Activated CD8-positive, alpha-beta memory T cell treated with anti-CD3 and anti-CD28 coated beads for 24 hours (primary cell): ENCODE results near the gene LRRC2.
"Not testable (repeated sequence)": the region's sequence is repeated elsewhere in the genome, so short reads cannot be mapped to it uniquely, and the experiment has no call there.

Source experiments
- DNase-seq: peaks from one replicate; pipeline ENCODE4 v3.0.0-alpha.2; 2020

The LRRC2 gene

DNA sequence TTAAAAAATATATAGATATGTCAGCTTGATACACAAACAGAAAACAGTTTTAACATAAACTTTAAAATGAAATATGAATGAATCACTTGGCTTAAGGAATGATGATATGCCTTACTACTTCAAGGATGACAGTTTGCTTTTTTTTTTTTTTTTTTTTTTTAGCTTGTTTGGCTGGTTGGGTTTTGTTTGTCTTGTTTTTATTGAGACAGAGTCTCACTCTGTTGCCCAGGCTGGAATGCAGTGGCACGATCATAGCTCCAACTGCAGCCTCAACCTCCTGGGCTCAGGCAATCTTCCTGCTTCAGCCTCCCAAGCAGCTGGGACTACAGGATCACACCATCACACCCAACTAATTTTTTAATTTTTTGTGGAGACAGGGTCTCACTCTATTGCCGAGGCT is 14.5 kb downstream of the LRRC2 start:
- no peak for DNase-seq

DNA sequence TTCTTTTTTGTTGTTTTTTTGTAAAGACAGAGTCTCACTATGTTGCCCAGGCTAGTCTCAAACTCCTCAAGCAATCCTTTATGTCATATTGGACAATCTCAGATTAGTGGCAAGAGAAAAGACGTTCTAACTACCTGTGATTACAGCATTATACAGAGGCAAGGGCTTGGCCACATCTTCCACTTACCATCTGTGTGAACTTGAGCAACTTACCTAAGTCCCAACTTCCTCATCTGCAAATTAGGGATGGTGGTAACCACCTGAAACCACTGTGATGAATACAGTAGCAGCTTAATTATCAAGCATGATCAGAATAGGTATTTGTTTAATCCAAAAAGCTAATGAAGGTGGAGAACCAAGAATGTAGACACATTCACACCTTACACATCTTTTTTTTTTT is 16.1 kb downstream of the LRRC2 start:
- no peak for DNase-seq

DNA sequence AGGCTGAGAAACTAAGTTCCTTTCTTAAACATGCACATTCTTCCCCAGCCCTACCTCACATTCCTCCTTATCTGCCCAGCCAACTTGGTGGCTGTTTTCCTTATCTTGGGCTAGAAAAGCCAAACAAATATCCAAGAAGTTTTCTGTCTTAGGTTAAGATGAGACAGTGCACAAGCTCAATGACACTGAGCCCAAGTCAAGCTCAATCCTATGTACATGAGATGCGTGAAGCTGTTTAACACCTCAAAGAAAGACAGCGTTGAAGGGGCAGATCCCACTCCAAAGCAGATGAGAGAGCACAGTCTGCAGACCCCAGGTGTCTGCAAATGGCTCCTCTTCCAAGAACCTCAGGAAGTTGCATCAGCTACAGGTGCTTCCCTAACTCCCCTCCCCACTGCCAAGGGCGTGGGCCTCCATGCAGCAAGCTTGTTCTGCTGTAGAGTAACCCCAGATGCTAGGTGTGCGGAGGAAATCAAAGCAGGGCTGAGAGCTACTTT is 16.6 kb downstream of the LRRC2 start:
- DNase-seq: no peak

DNA sequence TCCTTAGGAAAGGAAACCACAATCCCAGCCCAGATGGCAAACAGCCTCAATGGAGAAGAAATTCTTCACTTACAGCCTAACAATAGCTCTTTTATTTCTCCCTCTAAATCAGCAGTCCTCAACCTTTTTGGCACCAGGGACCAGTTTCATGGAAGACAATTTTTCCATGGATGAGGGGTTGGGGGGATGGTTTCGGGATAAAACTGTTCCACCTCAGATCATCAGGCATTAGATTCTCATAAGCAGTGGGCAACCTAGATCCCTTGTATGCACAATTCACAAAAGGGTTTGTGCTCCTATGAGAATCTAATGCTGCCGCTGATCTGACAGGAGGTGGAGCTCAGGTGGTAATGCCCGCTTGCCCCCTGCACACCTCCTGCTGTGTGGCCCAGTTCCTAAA is 17.5 kb downstream of the LRRC2 start:
- not testable (repeated sequence) for DNase-seq

DNA sequence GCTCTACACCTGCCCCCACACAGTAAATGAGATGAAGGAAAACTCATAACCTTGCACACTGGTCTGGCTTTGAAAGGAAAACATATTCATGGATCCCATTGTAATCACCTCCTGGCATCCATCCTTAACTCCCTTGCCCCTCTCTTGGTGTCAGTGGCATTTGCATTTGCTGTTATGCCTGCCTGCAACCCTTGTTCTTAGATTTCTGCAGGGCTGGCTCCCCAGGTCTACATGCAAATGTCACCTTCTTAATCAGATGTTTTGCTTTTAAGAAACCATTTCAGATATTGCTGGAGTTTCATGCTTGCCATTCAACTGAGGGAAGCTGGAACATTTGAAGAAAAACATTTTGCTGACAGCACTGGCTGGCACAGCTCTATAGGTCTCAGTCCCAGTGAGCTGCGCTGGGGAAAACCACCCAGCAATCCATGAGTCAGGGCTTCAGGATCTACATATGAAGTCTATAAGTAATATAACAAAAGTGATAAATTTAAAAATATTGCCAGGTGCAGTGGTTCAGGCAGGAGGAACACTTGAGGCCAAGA is 19.1 kb downstream of the LRRC2 start:
- no peak for DNase-seq

DNA sequence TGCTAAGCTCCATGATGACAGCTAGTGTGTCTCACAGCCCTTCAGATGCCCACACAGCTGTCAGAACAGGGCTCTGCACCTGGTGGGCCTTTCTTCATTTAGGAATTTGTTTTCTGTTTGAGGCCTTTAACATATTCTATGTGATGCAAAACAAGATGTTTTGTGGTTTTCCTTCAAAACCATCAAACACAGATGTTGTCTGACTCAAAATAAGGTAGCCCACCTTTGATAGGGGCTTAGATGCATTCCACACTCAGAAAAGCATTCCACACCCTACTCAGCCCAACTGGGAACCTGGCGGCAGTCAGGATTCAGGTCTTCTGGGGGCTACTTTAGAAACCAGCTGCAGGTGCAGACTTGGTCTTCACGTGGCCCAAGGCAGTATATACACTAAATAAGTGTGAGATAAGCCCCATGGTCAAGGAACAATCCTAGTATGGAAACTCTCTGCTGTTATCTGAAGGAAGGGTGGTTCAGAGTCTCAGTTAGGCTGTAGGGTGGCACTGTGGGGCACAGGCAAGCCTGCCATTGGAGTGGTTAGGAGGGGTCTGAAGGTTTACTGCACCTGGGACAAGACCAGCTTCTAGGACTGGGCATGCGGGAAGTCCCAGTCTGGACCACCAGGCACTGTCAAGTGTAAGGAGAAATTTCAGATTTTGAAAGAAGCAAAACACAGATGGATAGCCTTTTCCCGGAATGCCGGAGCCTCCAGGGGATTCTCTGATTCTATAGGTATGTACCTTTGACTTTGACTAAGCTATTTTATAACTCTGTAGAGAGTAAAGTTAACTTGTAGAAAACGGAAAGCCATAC is 20.1 kb downstream of the LRRC2 start:
- DNase-seq: no peak

DNA sequence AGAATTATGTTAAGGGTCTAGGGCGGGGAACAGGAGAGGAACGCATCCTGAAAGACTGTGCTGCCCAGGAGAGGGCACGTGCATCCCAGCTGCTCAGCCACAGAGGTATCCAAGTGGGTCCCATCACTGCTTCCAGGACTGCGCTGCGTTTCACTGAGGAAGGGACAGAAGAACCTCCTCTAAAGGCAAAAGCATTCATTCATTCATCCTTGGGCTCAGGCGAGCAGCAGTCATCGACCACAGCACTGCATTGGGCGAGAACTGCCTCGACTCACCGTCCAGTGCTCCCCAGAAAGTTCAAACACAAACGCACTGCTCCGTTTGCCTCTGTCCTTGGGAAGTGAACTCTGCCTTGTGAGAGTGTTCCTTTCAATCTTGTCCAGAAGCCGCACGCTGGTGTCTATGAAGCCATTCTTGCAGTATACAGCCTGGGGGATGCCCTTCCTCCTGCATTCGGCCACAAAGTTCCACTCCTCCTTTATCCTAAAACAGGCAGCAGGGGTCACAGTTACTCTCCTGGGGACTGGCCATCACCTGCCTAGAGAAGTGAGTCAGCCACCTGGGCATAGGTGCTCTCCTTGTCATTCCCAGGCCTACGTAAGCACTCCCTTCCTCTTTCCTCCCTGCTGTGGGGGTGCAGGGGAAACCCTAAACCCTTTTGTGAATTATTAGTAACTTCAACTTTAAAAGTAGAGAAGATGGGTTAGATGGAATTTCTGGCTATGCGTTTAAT is 21.2 kb downstream of the LRRC2 start:
- no peak for DNase-seq

DNA sequence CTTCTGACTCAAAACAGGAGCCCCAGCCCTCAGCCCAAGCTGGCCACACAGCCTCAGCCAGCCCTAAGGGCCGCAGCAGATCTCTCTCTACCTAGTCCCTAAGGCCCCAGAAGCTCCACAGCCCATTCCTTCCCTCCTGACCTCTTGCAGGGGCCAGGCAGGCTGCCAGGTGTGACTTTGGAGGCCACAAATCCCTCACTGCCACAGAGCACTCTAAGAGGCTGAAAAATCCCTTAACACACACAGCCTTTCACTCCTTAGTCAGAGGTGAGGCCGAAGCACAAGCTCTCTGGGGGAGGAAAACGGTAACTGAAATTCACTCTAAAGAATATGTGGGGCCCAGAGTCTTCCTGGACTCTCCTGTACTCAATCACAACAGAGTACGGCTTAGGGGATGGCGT is 23.3 kb downstream of the LRRC2 start:
- DNase-seq: no peak

DNA sequence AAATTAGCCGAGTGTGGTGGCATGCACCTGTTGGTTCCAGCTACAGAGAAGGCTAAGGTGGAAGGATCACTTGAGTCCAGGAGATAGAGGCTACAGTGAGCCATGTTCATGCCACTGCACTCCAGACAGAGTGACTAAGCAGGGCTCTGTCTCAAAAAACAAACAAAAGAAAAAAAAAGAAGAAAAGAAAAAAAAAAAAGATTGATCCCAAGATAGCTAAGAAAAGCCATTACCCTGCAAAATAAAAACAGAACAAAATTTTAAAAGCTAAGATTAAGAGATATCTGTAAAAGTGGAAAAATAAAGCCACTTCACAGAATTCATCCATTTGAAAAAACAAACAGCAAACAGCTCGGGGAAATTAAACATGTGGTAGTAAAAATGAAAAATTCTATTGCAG is 23.8 kb downstream of the LRRC2 start:
- no peak for DNase-seq

DNA sequence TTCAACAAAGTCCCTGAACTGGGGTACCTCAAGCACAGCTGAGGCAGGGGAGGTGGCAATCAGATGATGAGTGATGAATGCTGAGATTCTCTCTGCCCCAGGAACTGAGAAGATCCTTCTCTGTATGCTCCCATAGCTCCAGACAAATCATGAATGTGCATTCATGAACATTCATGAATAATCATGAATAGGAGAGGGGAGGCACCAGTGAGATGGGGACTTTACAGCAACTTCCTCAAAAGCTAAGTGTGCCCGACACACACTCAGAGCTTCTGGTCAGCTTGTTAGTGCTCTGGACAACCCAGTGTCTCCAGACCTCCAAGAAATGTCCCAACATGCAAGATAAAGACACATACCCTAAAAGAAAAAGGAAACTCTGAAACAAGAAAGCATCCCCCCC is 24.3 kb downstream of the LRRC2 start:
- no peak for DNase-seq

DNA sequence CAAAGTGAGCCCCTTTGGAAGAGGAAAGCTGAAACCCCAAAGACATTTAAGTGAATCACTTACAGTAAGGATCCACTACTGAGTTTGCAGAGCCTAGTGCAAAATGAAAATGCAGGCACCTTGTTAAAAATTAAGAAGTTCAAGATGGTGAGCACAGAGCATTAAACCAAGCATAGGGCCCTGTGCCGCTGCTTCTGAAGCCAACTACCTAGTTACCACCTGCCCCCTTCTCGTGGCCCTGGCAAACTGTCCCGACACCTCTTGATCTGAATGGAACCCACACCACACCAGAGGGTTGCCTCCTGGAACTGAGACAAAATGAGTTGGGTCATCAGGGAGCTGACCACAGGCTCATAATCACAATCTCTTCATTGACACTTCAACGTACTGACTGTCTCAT is 25.6 kb downstream of the LRRC2 start:
- DNase-seq: no peak

DNA sequence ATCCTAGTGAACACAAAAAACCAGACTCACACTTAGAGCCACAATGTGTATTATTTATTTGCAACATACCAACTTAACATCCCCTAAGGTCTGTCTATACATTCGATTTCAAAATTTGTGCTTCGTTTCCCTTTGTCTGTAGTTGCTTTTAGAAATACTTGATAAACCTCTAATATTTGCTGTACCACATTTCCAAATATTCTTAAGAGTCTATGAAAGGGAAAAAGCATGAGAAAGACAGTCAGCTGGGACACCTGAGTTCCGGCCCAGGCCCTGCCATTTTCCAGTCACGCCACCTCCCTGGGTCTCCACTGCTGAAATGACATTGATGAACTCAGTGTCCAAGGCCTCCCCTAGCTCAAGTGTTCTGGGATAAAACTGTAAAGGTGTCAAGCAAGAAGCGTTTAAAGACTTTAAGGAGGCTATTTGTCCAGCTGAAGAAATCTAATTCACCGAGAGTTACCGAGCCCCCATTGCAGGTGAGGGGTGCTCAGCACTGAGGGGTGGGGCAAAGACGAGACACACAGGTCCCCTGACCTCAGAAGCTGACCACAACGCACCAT is 26.6 kb downstream of the LRRC2 start:
- DNase-seq: no peak

DNA sequence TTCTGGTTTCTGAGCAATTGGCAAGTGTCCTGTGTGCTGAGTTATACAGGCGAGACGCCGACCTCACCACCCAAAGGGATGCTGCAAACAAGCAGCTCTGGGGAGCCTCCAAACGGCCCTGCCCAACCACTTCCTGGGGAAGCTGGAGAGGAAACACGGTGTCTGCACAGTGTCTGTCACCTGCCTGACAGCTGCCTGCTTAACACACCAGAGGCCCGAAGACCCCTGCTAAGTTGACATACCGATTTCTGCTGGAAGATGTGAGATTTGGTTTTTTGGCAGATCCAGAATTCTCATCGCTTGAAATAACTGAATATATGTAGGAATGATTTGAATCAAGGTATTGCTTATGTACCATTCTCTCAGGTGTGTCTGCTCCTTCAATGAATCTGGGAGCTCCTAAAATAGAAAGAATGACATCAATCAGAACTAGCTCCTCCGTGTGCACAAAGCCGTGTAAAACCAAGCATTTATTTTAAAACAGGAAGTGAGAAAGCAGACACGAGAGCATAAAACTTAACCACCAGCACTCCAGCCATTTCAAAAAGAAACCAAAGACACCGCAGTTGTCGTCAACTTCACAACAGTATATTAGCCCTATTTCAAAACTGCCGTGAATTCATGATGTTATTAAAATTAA is 27.2 kb downstream of the LRRC2 start:
- peak; percentile 84 for DNase-seq

DNA sequence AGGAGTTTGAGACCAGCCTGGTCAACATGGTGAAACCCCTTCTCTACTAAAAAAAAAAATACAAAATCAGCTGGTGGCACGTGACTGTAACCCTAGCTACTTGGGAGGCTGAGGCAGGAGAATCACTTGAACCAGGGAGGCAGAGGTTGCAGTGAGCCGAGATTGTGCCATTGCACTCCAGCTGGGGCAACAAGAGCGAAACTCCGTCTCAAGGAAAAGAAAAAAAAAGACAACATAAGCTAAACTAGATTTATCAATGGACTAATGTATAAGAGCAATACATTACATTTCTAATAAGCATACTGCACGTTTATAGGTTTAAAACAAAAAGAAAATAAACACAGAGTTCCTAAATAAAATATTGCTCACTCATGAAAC is 27.7 kb downstream of the LRRC2 start:
- not testable (repeated sequence) for DNase-seq

DNA sequence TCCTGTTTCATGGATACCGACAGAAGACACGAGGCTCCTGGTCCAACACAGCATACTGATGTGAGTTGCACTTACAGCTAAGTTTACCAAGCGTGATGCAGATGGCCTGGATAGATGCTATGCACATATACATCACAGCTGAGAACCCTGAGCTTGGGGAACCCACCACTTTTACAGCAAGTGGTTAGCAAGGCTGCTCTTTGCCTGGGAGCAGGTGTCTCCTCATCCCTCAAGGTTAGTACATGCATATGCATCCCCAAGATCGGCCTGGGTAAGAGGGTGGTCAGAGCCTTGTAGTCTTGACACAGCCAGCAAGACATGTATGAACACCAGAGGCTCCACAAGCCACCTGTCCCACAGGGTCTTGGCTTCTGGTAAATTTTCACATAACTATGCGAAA is 28.3 kb downstream of the LRRC2 start:
- no peak for DNase-seq

DNA sequence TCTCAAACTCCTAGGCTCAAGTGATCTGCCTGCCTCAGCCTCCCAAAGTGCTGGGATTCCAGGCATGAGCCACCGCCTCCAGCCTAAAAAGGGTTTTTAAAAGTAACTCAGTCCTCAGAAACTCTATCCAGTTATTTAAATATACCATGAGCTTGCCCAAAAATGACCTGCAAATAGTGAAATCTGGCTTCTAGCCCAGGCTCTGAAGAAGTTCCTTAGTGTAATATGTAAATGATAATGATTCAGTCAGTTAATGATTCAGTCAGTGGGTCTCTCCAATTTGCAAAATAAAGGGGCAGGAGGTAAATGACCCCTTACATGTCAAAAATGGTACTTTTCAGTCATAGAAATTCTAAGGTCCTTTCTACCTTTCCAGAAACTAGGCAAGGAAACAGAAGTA is 28.8 kb downstream of the LRRC2 start:
- DNase-seq: no peak

DNA sequence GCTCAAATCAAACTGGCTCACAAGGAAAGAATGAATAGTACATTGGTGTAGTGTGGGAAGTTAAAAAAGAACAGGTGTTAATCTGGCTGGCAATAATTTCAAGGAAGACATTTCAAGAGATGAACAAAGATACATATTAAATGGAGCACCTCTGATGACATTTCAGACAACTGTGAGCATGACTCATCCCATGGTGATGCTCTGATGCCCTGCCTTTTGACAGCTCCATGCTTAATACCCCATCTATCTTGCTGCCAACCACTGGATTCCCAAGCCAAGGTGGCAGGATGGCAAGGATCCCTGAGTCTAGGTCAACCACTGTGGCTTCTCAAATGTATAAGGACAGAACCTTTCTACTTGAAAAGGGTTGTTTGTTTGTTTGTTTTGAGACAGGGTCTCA is 29.3 kb downstream of the LRRC2 start:
- DNase-seq: no peak

DNA sequence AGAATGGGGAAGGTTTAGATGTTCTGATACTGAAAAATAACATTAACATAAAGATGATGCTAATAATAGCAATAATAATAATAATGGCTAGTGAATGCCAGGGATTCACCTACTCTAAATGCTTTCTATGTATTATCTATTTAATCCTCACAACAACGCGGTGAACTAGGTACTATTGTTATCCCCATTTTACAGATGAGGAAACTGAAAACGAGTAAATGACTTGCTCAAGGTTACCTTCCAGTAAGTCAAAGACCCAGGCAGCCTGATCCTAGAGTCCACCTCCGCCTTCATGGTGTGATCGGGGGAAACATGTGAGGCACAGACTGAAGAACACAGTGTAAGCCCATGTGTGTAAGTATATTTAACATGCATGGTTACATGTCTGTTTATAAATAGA is 30.4 kb downstream of the LRRC2 start:
- no peak for DNase-seq

DNA sequence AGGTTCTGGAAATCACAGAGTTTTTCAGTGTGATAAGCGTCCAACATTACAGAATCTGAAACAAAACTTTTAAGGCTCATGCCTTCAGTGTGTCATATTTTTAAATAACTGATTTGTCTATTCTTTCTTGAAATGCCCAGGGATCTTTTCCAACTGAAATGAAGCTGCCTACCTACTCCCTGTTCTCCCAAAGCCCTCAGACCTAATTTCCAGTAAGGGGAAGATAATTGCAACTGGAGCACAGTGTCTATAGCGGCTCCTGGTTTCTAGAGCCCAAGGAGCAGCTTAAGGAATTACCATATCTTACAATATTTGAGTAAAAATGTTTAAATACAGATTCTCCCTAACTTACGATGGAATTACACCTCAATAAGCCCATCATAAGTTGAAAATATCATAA is 33.0 kb downstream of the LRRC2 start:
- DNase-seq: no peak

DNA sequence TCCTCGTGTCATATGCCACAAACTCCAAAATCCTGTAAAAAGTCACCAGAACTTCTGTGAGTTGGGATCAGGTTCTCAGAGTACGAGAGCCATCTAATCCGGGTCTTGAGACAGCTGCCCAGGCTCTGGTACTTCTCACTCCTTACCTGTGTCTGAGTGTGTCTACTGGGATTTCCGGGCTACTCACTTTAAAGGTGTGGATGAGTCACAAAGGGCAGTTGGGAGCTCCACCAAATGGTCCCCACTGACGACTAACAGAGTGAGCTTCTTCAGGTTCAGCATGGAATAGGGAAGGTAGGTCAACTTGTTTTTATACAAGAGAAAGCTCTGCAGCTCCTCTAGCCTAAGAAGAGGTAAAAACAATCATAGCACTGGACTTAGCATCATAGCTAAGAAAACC is 38.9 kb downstream of the LRRC2 start:
- no peak for DNase-seq

DNA sequence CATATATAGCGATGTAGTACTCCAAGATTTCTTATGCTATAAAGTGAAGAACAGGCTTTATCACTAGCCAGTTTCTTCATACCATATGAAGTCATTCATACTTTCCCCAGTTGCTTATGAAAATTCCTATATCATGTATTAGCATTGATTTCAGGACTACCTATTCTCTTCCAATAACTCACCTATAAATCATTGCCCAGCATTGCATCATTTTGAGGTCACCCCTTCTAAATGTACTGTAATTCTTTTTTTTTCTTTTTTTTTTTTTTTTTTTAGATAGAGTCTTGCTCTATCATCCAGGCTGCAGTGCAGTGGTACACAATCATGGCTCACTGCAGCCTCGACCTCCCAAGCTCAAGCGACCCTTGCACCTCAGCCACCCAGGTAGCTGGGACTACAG is 41.3 kb downstream of the LRRC2 start:
- no peak for DNase-seq

DNA sequence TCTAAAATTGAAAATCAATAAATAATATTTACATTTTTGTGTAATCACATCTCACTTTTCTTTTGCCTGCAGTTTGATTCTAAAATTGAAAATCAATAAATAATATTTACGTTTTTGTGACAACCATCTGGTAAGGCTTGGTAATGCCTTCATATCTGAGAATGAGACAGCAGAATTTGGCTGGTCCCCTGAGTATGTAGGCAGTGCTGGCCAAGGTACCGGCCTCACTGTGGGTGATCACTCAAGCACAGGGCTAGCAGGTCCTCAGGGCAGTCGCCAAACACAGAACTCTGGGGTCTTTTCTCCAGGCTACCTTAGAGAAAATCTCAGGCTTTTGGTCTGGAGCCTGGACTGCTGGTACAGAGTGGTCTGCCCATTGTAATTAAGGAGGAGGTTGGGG is 42.1 kb downstream of the LRRC2 start:
- DNase-seq: no peak

DNA sequence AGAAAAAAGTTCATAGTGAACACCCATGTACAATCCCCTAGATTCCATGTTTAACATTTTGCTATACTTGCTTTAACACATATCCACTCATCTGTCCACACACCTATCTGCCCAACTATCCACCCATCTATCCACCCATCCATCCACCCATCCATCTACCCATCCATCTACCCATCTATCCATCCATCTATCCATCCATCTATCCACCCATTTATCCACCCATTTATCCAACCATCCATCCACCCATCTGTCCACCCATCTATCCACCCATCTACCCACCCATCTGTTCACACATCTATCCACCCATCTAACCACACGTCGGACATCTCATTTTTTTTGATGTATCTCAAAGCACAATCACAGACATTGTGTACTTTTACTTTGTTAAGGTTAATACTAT is 42.5 kb downstream of the LRRC2 start:
- no peak for DNase-seq
